Ammon's horn (tissue), 1 donor: ENCODE results near the gene AWAT1.
"Not testable (repeated sequence)": the region's sequence is repeated elsewhere in the genome, so short reads cannot be mapped to it uniquely, and the experiment has no call there.

ENCODE experiments used
- DNase-seq: peaks from one replicate; pipeline ENCODE4 v3.0.0-alpha.2; 2016; ENCODE audit warnings: low spot score

AWAT1 gene

GRCh38 chrX:70262952-70263567 is 28.6 kb downstream of the AWAT1 start:
- peak; percentile 2 for DNase-seq

- DNase-seq = no peak
Observed at GRCh38 chrX:70264784-70265183, 30.3 kb downstream of the AWAT1 start.

- DNase-seq = no peak
Observed at GRCh38 chrX:70268034-70268433, 33.6 kb downstream of the AWAT1 start, which contains the start of gene ARR3. ARR3 (plus strand) TSS chrX:70268334; CDS start chrX:70269386, 1,052 bp downstream.

- not testable (repeated sequence) for DNase-seq
Observed at GRCh38 chrX:70274029-70274428, 39.6 kb downstream of the AWAT1 start.

GRCh38 chrX:70279081-70279480 is 44.6 kb downstream of the AWAT1 start:
- DNase-seq = no peak

GRCh38 chrX:70280573-70280972 is 46.1 kb downstream of the AWAT1 start:
- DNase-seq = no peak

- no peak for DNase-seq
Observed at GRCh38 chrX:70281951-70282350, 47.5 kb downstream of the AWAT1 start, which contains the start of gene RAB41. RAB41 (plus strand) TSS chrX:70282172; CDS start chrX:70282218, 46 bp downstream.

GRCh38 chrX:70289168-70289792 is 54.8 kb downstream of the AWAT1 start:
- no peak for DNase-seq
